Activated CD4-positive, alpha-beta T cell treated with anti-CD3 and anti-CD28 coated beads, Interleukin-2, amount 50 U/mL, for 16 hours (primary cell): Measurements from ENCODE around the gene SRPK1.

Source experiments
- DNase-seq: peaks from one replicate; pipeline ENCODE4 v3.0.0-alpha.2; 2020

The SRPK1 gene

DNA sequence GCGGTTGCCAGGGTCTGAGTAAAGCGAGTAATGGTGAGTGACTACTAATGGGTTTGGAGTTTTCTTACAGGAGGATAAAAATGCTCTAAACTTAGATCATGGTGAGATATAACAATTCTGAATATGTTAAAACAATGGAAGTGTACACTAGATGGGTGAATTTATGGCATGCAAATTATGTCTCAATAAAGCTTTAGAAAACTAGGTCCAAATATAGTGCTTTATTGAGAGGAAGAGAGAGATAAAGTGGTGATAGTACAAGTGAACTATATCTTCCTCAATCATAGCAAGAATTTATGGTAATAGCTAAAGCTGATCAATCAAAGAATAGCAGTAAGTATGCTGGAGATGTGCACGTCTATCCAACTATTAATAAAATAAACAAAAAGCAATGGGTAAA, 23.9 kb downstream of the SRPK1 start:
- no peak for DNase-seq

DNA sequence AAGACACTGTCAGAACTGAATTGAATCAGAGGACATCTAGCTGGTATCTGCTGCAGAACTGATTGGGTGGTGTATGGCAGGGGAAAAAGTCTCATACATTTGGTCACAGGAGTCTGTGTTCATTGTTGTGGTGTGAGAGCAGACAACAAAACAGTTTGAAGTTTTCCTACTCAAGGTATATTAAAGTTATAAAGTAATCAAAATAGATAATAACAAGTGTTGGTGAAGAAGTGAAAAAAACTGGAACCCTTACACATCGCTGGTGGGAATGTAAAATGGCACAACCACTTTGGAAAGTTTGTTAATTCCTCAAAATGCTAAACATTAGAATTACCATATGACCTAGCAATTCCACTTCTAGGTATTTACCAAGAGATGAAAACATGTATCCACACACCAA, 24.7 kb downstream of the SRPK1 start:
- no peak for DNase-seq

DNA sequence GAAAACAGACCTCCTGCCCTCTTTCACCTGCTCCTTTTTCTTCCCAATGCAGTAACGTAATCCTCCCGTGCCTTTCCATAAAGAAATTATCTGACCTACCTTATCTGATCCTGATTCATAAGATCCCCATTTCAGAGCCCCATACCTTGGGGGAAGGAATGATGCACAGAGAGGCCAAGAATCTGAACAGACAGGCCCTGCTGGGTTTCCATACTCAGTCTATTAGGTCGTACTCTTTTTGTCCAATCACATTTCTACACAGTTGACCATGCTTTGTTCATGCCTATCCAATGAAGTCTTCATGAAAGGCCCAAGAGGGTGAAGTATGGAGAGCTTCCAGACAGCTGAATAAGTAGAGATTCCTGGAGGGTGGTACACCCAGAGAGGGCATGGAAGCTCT, 25.3 kb downstream of the SRPK1 start:
- DNase-seq = no peak

DNA sequence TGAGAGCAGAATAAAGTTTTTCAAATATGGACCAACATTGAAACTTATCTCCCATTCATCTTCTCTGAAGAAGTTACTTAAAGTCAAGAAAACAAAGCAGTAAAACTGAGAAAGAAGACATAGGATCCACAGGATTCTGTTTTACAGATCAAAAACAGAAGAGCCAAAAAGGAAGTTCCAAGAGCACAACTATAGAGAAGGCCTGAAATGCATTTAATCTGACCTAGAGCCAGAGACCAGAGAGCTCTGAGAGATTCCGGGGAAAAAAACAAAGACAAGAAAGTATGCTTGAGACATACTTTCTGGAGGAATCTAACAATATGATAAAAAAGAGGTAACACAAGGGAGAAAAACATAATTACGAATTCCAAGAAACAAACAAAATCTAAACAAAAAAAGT, 26.1 kb downstream of the SRPK1 start:
- no peak for DNase-seq

DNA sequence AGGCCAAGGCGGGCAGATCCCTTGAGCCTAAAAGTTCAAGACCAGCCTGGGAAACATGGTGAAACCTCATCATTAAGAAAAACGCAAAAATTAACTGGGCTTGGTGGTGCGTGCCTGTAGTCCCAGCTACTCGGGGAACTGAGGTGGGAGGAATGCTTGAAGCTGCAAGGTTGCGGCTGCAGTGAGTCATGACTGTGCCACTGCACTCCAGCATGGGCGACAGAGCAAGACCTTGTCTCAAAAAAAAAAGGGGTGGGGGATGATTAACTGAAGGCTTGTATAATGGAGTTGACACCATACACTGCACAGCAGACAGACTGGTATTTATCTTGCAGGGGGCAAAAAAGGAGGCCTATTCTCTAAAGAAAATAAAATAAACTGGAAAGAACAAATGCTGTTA, 27.7 kb downstream of the SRPK1 start:
- DNase-seq = no peak

DNA sequence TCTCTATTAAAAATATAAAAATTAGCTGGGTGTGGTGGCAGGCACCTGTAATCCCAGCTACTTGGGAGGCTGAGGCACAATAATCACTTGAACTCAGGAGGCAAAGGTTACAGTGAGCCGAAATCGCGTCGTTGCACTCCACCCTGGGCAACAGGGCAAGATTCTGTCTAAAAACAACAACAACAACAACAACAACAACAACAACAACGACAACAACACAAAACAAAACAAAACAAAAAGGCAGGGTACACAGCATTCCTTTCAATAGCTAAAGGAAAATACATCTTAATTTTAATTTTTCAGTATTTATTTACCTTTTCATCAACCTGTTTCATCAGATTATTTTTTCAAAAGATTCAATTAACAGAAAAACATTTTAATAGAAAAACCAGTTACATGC, 28.4 kb downstream of the SRPK1 start:
- DNase-seq = no peak

DNA sequence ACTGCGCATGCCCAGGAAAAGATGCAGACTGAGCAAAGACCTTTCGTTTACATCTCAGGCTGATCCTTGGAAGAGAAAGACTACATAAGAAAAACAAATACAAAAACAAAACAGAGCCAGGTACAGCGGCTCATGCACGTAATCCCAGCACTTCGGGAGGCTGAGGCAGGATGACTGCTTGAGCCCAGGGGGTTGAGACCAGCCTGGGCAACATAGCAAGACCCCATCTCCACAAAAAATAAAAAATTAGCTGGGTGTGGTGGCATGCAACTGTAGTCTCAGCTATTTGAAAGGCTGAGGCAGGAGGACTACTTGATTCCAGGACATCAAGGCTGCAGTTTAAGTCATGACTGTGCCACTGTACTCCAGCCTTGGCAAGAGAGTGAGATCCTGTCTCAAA, 41.7 kb downstream of the SRPK1 start:
- no peak for DNase-seq

DNA sequence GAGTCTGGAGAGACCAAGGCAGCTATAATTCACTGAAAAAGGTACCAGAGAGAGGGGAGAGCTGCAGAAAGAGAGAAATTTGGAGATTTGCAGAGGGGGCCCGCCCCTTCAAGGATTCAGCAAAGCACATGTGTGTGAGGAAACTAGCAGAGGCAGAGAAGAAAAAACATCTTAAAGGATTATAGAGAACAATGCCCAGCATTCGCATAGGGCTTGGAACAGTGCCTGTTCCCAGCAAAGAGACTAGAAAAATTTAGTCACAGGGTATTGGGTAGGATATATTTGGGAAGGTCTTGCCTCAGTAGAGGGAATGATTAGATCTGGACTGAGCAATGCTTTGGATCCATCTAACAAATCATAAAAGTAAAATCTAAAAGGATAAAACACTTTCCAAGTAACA, 44.0 kb downstream of the SRPK1 start:
- no peak for DNase-seq

DNA sequence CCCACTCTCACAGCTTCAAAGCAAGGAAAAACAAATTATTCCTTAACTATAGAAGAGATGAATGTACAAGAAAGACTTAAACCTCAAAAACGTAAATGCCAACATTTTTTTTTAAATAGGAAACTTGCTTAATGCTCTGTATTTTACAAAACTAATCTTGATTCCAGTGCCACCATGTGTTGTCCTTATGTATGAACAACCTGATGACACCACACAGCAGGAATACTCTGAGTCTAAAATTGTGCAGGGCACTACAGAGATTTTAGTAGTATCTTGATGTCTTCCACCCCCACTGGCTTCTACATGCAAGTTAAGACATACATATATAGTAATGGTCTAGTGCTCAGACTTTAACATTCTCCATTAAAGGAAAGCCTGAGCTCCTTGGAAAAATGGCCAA, 46.2 kb downstream of the SRPK1 start:
- DNase-seq = no peak

DNA sequence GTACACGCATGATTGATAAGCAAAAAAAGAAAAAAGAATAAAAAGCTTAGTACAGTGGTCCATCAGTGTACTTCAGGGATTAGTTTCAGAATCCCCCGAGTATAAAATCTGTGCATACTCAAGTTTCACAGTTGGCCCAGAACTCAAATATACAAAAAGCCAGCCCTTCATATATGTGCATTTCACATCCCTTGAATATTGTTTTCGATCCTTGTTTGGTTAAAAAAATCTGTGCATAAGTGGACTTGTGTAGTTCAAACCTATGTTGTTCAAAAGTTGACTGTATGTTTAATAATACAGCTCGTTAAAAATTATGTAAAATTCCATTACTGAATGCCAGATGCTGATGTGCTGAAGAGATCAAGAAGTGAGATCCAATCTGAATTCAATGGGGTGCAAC, 61.5 kb downstream of the SRPK1 start:
- DNase-seq = no peak

DNA sequence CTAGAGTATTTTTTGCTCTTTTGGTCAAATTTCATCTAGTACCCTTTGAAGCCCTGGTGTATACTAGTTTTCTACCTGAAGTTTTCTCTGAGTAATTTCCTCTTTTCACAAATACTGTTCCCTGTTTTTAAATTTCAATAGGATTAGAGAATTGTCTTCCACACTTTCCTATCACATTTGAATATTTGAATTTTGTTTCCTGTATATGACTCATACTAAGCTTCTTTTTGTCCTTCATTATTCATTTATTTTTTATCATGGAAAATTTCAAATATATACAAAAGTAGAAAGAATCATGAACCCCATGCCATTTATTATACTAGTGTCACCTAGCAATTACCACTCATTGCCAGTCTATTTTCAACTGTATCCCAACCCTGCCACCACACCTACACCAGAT, 63.0 kb downstream of the SRPK1 start:
- DNase-seq = no peak

DNA sequence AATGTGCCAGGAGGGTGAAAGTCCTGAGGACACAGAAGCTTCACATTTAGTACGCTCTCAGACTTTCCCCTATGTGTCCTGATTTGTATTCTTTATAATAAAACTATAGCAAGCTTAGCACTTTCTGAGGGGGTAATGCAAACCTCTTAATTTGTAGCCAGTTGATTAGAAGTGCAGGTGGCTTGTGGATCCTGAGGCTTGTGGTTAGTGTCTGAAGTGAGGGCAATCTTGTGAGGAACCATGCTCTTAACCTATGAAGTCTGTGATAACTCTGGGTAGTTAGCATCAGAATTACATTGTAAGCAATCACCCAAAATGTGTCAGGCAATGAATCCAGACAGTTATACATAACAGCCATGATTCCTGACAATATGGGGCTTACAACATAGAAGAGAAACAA, 64.6 kb downstream of the SRPK1 start:
- DNase-seq = no peak

DNA sequence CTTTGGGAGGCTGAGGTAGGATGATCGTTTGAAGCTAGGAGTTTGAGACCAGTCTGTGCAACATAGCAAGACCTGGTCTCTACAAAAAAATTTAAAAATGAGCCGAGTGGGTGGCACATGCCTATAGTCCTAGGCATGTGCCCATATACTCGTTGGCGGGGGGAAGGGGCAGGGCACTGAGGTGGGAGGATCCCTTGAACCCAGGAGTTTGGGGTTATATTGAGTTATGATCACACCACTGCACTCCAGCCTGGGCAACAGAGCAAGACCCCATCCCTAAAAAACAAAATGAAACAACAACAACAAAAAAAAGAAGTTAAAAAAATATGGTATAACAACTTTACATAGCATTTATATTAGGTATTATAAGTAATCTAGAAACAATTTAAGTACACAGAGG, 67.9 kb downstream of the SRPK1 start:
- DNase-seq = no peak

DNA sequence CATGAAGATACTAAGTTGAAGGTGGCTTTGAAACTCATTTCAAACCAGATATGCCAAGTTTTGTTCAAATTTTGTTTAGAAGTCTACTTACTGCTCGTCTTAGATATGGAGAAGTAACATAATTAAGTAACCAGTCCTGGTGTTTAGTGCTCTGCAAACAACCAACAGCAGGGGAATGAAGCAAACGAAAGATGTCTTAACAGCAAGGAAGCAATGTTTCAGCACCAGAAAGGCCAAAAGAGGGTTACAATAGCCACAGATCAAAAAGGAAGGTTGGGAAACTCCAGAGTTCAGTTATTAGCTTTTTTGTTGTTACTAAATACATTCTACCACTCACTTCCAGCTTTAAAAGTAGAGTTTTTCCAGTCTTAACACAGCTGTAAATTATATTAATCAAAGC, 70.7 kb downstream of the SRPK1 start:
- DNase-seq = no peak

DNA sequence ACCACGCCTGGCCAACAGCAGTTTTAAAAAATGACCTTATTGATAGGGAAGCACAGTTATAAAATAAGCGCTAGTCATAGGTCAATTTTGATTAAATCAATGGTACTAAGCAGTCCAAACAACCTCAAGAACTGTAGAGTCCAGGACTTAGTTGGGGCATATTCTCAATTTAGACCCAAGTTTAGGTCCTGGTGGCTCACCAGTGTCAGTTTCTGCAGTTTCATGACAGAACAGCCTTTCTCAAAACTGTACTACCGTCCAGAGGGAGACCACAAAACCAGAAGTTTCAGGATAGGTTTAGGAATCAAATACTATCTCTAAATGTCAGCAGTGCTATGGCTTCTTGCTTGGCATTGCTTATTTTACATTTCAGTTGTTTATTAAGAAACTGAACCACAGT, 76.6 kb downstream of the SRPK1 start:
- no peak for DNase-seq

DNA sequence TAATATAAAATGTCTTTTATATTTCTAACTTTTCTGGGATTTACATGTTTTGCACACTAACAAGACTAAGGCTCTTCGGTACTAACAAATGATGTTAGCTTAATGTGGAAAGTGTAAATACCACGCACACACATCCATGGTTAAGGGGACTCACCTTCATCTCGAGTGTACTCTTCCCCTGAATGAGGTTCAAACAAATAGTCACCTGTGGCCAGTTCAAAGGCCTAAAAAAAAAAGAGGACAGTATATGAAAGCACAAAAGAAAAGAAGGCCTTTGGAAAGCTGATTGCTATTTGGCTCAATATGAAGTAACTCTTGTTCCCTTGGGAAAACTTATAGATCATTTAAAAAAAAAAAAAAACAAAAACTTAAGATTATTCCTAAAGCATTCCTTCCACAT, 78.5 kb downstream of the SRPK1 start:
- no peak for DNase-seq

DNA sequence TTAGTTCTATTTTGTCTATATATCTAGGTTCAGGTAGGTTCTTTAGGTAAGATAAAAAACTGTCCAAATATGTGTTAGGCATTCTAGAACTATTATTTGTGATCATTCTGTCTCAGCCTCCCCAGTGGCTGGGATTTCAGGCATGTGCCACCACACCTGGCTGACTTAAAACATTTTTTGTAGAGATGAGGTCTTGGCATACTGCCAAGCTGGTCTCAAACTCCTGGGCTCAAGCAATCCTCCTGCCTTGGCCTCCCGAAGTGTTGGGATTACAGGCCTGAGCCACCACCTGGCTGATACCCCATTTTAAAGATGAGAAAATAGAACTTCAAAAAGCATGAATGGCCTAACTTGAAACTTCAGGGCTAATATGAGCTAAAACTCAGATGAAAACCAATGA, 81.9 kb downstream of the SRPK1 start:
- DNase-seq = no peak

DNA sequence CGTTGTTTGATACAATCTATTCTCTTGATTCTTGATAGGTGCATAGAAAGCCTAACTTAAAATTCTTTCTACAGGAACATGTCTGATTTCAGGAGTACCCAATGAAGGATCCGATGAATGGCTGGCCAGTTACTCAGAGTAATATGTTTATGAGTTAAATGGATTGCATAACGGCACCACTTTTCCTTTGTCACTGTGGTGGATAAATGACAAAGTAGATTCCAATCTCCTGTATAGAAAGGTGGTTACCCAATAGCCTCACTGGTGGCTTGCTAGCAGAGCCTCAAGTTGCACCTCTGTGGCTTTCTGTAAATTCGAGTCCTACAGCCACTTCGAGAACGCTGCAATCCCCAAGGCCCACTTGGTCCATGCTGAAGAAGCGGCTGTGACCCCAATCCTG, 87.4 kb downstream of the SRPK1 start:
- no peak for DNase-seq

DNA sequence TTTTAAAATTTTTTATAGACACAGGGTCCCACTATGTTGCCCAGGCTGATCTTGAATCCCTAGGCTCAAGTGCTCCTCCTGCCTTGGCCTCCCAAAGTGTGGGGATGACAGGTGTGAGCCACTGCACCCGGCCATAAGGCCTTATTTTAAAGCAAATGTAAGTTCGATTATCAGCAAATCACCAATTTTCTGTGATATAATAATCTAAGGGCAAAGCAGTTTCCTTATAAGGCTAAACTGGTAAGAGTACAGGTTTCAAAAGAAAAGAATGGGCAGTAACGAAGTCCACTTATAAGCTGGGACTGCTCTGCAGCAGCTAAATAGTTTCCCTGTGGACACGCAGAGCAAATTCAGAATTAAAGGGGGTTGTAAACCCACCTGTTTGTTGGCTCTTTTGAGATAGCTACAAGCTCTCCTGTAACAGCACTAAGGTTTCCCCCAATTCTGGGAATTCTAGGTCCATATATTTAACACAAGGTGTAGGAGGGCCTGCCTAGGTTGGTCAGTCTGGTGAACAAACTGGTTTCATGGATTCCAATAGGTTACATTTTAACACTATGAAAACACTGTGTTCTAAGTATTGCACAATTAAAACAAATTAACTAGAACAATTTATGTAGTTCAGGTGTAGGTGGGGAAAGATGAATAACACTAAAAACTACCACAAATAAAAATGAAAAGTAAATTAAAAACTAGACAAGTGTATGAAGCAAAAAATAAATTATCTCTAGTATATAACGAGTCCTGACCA, 89.5 kb downstream of the SRPK1 start:
- no peak for DNase-seq

DNA sequence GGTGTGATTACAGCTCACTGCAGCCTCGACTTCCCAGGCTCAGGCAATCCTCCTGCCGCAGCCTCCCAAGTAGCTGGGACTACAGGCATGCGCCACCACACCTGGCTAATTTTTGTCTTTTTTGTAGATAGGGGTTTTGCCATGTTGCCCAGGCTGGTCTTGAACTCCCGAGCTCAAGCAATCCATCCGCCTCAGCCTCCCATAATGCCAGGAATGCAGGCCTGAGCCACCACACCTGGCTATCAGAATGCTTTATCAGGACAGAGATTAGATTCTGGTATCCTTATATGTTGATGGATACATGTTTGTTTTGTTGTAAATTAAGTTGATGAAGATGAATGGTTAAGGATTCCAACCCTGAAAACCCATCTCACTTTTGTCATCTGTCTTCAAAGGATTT, 91.6 kb downstream of the SRPK1 start:
- no peak for DNase-seq

DNA sequence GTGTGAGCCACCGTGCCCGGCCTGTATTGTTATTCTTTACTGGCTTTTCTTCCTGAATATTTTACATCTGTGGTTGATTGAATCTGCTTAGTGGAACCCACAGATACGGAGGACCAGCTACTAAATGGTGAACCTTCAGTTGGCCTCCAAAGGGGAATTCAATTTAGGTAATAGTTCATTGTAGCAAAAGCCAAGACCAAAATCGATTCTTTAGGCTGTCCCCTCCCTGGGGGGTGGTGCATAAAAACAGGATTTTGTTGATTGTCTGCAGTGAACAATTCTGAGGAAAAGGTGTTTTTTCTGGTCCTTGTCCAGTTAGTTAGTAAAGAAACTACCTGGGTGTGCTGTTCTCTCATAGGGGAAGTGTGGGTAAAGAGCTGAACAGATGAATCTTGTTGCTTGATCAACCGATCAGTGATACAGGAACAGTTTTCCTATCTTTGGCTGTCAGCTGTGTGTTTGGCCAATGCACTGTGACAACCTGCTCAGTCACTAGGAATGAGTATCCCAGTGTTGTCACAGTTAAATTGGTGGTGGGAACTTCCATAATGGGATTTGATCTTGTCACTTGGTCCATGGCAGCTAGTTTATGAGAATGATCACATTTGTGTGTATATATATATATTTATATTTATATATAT, 96.2 kb downstream of the SRPK1 start:
- no peak for DNase-seq

DNA sequence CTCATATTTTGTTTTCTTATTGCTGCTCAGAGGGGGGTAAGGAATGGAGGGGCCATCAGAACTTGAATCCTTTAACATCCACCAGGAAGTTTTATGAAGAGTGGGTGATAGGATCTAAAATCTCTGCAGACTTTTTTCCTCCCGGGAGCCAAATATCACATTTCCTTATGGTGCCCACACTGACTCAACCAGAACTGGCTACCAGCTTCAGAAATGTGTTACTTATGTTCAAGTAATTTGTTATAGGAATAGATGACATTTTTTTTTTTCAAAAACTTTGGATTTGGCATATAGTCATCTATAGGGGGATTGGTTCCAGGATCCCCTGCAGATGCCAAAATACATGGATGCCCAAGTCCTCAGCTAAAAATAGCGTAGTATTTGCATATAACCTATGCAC, 97.3 kb downstream of the SRPK1 start:
- no peak for DNase-seq

DNA sequence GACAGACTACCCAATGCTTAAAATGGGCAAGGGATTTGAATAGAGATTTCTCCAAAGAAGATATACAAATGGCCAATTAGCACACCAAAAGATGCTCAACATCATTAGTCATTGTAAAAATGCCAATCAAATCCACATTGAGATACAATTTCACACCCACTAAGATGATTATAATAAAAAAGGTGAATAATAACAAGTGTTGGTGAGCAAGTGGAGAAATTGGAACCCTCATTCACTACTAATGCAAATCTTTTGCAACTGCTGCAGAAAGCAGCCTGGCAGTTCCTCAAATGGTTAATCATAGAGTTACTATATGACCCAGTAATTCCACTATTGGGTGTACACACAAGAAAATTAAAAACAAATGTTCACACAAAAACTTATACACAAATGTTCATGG, 103.4 kb downstream of the SRPK1 start:
- DNase-seq = no peak

DNA sequence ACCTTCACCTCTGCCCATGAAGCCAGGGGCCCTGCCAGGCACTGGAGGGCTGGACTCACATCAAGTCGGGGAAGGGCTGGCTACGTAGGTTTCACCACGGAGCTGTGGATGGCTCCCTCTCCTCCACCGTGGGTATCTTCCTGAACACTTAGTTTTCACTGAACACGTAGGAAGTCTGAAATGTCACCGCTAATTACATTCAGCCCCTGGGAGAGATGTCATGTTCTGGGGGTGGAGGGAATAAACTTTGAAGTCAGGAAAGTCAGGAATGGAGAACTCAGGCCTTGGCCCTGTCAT, 109.3 kb downstream of the SRPK1 start:
- no peak for DNase-seq

DNA sequence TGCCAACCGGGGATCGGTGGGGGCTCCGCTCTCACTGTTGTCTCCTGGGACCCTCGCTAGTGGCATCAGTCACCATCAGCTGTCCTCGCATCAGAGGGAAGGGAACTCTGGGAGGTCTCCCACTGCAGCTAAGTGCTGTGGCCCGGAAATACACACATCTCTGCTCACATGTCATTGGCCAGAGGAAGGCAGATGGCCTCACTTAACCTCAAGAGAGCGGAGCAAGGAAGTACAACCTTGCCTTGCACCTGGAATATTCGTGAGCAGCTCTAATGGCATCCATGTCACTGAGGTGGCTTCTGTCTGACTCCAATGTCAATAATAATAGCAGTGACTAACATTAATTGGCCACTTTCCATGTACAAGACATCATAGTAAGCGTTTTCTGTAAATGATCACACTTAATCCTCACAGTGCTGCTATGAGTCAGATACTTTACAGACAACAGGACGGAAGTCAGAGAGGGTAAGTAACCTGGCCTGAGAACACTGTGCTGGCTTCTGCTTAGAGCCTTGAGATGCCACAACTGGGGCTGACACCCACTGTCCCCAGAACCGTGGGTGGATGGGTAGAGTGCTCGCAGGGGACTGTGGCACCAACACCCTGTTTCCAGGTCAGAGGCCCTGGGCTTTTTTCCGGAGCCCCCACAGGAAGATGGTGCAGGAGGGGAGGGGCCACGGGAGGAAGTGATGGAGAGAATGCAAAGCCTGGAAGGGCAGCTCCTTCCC, 109.8 kb downstream of the SRPK1 start:
- peak; percentile 9 for DNase-seq
